Subcutaneous abdominal adipose tissue (tissue), 5 donors: ENCODE measurements around the gene COX6A2.

Source experiments
- H3K27ac ChIP-seq: one replicate; pipeline ENCODE4 v1.7.0; 2013; ENCODE audit warnings: low read depth, mild to moderate bottlenecking, inconsistent platforms, low read length, moderate library complexity
- H3K27me3 ChIP-seq, 5 donors: one replicate each; pipeline ENCODE4 v1.7.0; 2013; ENCODE audit warnings: low read length in 5 of 5, inconsistent platforms in 1 of 5; ENCODE audit not compliant: control insufficient read depth in 5 of 5, insufficient read depth in 4 of 5
- H3K36me3 ChIP-seq, 5 donors: one replicate each; pipeline ENCODE4 v1.7.0; 2013; ENCODE audit warnings: low read length in 5 of 5; ENCODE audit not compliant: control insufficient read depth in 5 of 5, insufficient read depth in 5 of 5
- H3K4me1 ChIP-seq, 5 donors: one replicate each; pipeline ENCODE4 v1.7.0; 2013; ENCODE audit warnings: low read length in 5 of 5, mild to moderate bottlenecking in 3 of 5, moderate library complexity in 1 of 5; ENCODE audit not compliant: control insufficient read depth in 5 of 5, insufficient read depth in 5 of 5
- H3K4me3 ChIP-seq, 5 donors: one replicate each; pipeline ENCODE4 v1.7.0; 2013; ENCODE audit warnings: low read length in 5 of 5, low read depth in 1 of 5
- H3K9ac ChIP-seq, 5 donors: one replicate each; pipeline ENCODE4 v1.7.0; 2013; ENCODE audit warnings: low read length in 5 of 5, mild to moderate bottlenecking in 4 of 5, moderate library complexity in 3 of 5
- H3K9me3 ChIP-seq, 5 donors: one replicate each; pipeline ENCODE4 v1.7.0; 2013; ENCODE audit warnings: low read length in 5 of 5; ENCODE audit not compliant: control insufficient read depth in 5 of 5
- donor health status: healthy.
- donor health status: healthy.
- donor health status: healthy.
- donor health status: healthy.
- donor health status: healthy.

COX6A2 gene

GRCh38 chr16:31428279-31428597 lies at the start of gene COX6A2:
Gene COX6A2, minus strand, starts transcription at chr16:31428360. Its CDS starts 35 bp downstream, at chr16:31428325.
- Histone ChIP-seq H3K27me3 (peaks cover 0 to 7% (median 0%) of the 10 kb centered on the region in 5 donors), H3K9ac (peak within 1 kb of the TSS in 1 of 5 donors; percentile 35), H3K4me3 (peak within 1 kb of the TSS; percentile 41 to 59 (median 50)), H3K27ac (no peak within 1 kb of the TSS), H3K4me1 (peaks cover 2 to 11% (median 9%) of the 10 kb centered on the region in 5 donors), H3K9me3 (no peaks in the 10 kb centered on the region), H3K36me3 (no peaks in the 10 kb centered on the region)

GRCh38 chr16:31477220-31478216 lies 49.4 kb upstream of the COX6A2 start:
- Histone ChIP-seq H3K9me3 (peaks cover 0 to 5% (median 0%) of the 10 kb centered on the region in 5 donors), H3K4me3 (peak overlapping the region in 3 of 5 donors; percentile 16 to 52 (median 29)), H3K27me3 (peaks cover 0 to 15% (median 8%) of the 10 kb centered on the region in 5 donors), H3K36me3 (peaks cover 0 to 44% (median 37%) of the 10 kb centered on the region in 5 donors), H3K4me1 (peaks cover 0 to 37% (median 12%) of the 10 kb centered on the region in 5 donors), H3K27ac (no peak overlapping the region), H3K9ac (no peak overlapping the region)

GRCh38 chr16:31476303-31477219 lies 48.4 kb upstream of the COX6A2 start:
- Histone ChIP-seq H3K4me1 (peaks cover 0 to 45% (median 20%) of the 10 kb centered on the region in 5 donors), H3K9me3 (peaks cover 0 to 6% (median 0%) of the 10 kb centered on the region in 5 donors), H3K36me3 (peaks cover 0 to 44% (median 37%) of the 10 kb centered on the region in 5 donors), H3K4me3 (peak overlapping the region in 2 of 5 donors; percentile 33 to 52), H3K27ac (no peak overlapping the region), H3K9ac (no peak overlapping the region), H3K27me3 (peaks cover 0 to 19% (median 11%) of the 10 kb centered on the region in 5 donors)

GRCh38 chr16:31475946-31476302 lies 47.8 kb upstream of the COX6A2 start:
- H3K4me3 ChIP-seq = no peak overlapping the region
- H3K36me3 ChIP-seq = peaks cover 0 to 44% (median 37%) of the 10 kb centered on the region in 5 donors
- peaks cover 0 to 50% (median 22%) of the 10 kb centered on the region in 5 donors for H3K4me1 ChIP-seq
- peaks cover 0 to 6% (median 0%) of the 10 kb centered on the region in 5 donors for H3K9me3 ChIP-seq
- peaks cover 0 to 24% (median 13%) of the 10 kb centered on the region in 5 donors for H3K27me3 ChIP-seq
- H3K27ac ChIP-seq = no peak overlapping the region
- no peak overlapping the region for H3K9ac ChIP-seq

GRCh38 chr16:31474773-31475738 lies 46.9 kb upstream of the COX6A2 start:
- H3K4me3 ChIP-seq = no peak overlapping the region
- no peak overlapping the region for H3K27ac ChIP-seq
- H3K36me3 ChIP-seq = peaks cover 0 to 44% (median 37%) of the 10 kb centered on the region in 5 donors
- H3K9ac ChIP-seq = no peak overlapping the region
- peaks cover 0 to 44% (median 22%) of the 10 kb centered on the region in 5 donors for H3K4me1 ChIP-seq
- peaks cover 0 to 24% (median 13%) of the 10 kb centered on the region in 5 donors for H3K27me3 ChIP-seq
- peaks cover 0 to 6% (median 0%) of the 10 kb centered on the region in 5 donors for H3K9me3 ChIP-seq

GRCh38 chr16:31474173-31474714 lies 46.1 kb upstream of the COX6A2 start:
- Histone ChIP-seq H3K36me3 (peaks cover 0 to 44% (median 37%) of the 10 kb centered on the region in 5 donors), H3K4me1 (peaks cover 0 to 44% (median 22%) of the 10 kb centered on the region in 5 donors), H3K9ac (no peak overlapping the region), H3K4me3 (no peak overlapping the region), H3K27me3 (peaks cover 0 to 19% (median 13%) of the 10 kb centered on the region in 5 donors), H3K9me3 (peaks cover 0 to 6% (median 0%) of the 10 kb centered on the region in 5 donors), H3K27ac (no peak overlapping the region)

- Histone ChIP-seq H3K4me1 (peaks cover 0 to 44% (median 22%) of the 10 kb centered on the region in 5 donors), H3K9me3 (peaks cover 0 to 6% (median 0%) of the 10 kb centered on the region in 5 donors), H3K36me3 (peaks cover 0 to 41% (median 36%) of the 10 kb centered on the region in 5 donors), H3K27me3 (peaks cover 0 to 15% (median 13%) of the 10 kb centered on the region in 5 donors), H3K4me3 (peak overlapping the region in 2 of 5 donors; percentile 76 to 77), H3K27ac (no peak overlapping the region), H3K9ac (no peak overlapping the region)
Measured at GRCh38 chr16:31473264-31473984, 45.3 kb upstream of the COX6A2 start.

GRCh38 chr16:31472709-31473203 lies 44.6 kb upstream of the COX6A2 start:
- peak overlapping the region; percentile 78 for H3K27ac ChIP-seq
- peaks cover 0 to 6% (median 0%) of the 10 kb centered on the region in 5 donors for H3K9me3 ChIP-seq
- H3K27me3 ChIP-seq = peaks cover 0 to 15% (median 13%) of the 10 kb centered on the region in 5 donors
- peak overlapping the region; percentile 62 to 77 (median 74) for H3K4me3 ChIP-seq
- H3K9ac ChIP-seq = peak overlapping the region in 3 of 5 donors; percentile 51 to 73 (median 72)
- H3K36me3 ChIP-seq = peaks cover 0 to 36% (median 34%) of the 10 kb centered on the region in 5 donors
- H3K4me1 ChIP-seq = peaks cover 0 to 44% (median 22%) of the 10 kb centered on the region in 5 donors
